GM21529 (cell line): ENCODE data around the gene TBX4.
"Not testable (repeated sequence)": the region's sequence is repeated elsewhere in the genome, so short reads cannot be mapped to it uniquely, and the experiment has no call there.

ENCODE experiments used
- ATAC-seq: cut with Tn5 transposase; IDR thresholded peaks from one replicate; pipeline ENCODE4 v1.9.1; 2021; ENCODE audit not compliant: unreplicated experiment

Gene TBX4

GRCh38 chr17:61519754-61520440 lies 67.7 kb downstream of the TBX4 start:
- no peak for ATAC-seq

GRCh38 chr17:61520897-61521296 lies 68.7 kb downstream of the TBX4 start:
- no peak for ATAC-seq

DNA sequence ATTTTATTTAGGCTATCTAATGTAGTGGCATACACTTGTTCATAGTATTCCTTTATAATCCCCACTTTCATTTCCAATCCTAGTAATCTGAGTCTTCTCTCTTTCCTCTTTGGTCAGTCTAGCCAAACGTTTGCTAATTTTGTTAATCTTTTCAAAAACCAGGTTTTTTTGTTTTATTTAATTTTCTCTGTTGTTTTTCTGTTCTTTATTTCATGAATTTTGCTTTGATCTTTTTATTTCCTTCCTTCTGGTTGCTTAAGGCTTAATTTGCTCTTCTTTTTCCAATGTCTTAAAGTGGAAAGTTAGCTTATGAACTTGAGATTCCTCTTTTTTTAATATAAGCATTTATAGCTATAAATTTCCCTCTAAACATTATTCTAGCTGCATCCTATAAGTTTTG lies 69.9 kb downstream of the TBX4 start:
- no peak for ATAC-seq

- no peak for ATAC-seq
These were observed 72.1 kb downstream of the TBX4 start for GRCh38 chr17:61524319-61524718.

GRCh38 chr17:61527441-61527840 lies 75.2 kb downstream of the TBX4 start:
- ATAC-seq: not testable (repeated sequence)

- no peak for ATAC-seq
These were observed 75.9 kb downstream of the TBX4 start for GRCh38 chr17:61528171-61528570.

DNA sequence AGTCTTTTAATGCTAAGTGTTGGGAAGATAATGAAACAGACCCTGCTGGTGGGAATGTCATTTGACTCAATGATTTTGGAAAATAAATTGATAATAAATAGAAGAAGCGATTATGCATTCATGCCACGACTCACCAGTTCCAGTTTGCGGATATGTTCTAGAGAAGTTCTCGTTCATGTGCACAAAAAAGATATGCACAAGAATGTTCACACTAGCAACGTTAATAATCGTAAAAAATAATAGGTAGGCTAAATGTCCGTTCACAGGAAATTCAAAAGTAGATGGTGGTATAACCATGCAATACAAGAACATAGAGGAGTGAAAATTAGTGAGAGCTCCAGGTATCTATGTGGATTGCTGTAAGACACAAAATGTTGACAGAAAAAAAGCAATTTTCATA lies 79.0 kb downstream of the TBX4 start:
- ATAC-seq: no peak

- no peak for ATAC-seq
These were observed 80.6 kb downstream of the TBX4 start for GRCh38 chr17:61532826-61533225.

- no peak for ATAC-seq
These were observed 81.6 kb downstream of the TBX4 start for GRCh38 chr17:61533797-61534196.

- ATAC-seq: no peak
These were observed 82.2 kb downstream of the TBX4 start for GRCh38 chr17:61534414-61534813.
